Activated CD8-positive, alpha-beta memory T cell treated with anti-CD3 and anti-CD28 coated beads, Interleukin-2, amount 10 ng/mL, durations not matched to agents 7 days and 5 days (primary cell): ENCODE results near the gene LVRN. TPM values are rescaled to one million over a fixed set of nuclear protein-coding genes. Genes with fewer than 3 reads are reported as not detected.

ENCODE experiments used
- ATAC-seq: fragments of 150-1000 bp; cut with Tn5 transposase; one replicate; pipeline ENCODE4 v1.10.0; 2021; ENCODE audit warnings: moderate library complexity
- CTCF ChIA-PET: fragments of 350-600 bp; sonication (Branson Sonifier 250); formaldehyde crosslinking; loops from one replicate; lab custom pipeline; 2021; ENCODE audit warnings: antibody characterized with exemption; lab: Charles Lee
- DNase-seq: peaks from one replicate; pipeline ENCODE4 v3.0.0-alpha.2; 2020
- H3K27ac Mint-ChIP-seq: one replicate; pipeline ENCODE4 v1.8.0; 2021; ENCODE audit warnings: mild to moderate bottlenecking, mixed read lengths
- H3K27me3 Mint-ChIP-seq: one replicate; pipeline ENCODE4 v1.8.0; 2021; ENCODE audit warnings: mixed read lengths
- H3K36me3 Mint-ChIP-seq: one replicate; pipeline ENCODE4 v1.8.0; 2021; ENCODE audit warnings: mild to moderate bottlenecking, mixed read lengths
- H3K4me1 Mint-ChIP-seq: one replicate; pipeline ENCODE4 v1.8.0; 2021; ENCODE audit warnings: mixed read lengths
- H3K4me3 Mint-ChIP-seq: one replicate; pipeline ENCODE4 v1.8.0; 2021; ENCODE audit warnings: mild to moderate bottlenecking, moderate library complexity, mixed read lengths
- H3K9me3 Mint-ChIP-seq: one replicate; pipeline ENCODE4 v1.8.0; 2022; ENCODE audit warnings: low read depth, mixed read lengths
- total RNA-seq, 2 experiments: library from RNA; stranded (reverse); gene quantifications; one replicate each; pipeline ENCODE4 v1.2.3, GENCODE V29; 2021

Gene LVRN
- total RNA-seq, 2 experiments from 2014 or later, result 0.09 to 0.23 TPM

DNA sequence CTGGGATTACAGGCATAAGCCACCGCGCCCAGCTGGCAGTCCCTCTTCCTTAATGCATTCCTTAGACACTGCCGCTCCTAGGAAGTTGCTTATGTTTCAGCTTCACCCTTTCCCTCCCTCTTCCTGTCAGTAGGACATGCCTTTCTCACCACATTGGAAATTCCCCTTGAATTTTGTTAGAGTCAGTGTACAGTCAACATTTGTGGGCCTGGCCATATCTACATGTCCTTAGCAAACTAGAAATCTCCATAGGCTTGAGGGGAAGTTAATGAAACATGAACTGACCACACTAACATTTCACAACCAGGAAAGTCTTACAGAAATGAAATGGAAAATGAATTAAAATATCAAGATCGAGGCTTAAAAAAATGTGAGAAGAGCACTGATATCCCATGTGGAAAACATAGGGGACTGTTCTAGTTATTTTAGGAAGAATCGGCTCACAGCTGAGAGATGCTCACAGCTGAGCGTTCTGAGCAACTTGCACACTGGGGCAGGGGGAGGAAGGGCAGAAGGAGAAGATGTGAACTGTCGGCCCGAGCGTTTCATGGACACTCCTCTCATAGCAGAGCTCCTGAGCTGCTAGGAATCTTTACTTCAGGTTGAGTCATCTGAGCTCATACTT, 21.1 kb upstream of the LVRN start:
- no peaks in the 10 kb centered on the region for H3K9me3 Mint-ChIP-seq
- peaks cover 3% of the 10 kb centered on the region for H3K27me3 Mint-ChIP-seq
- no peaks in the 10 kb centered on the region for H3K4me1 Mint-ChIP-seq
- no peaks in the 10 kb centered on the region for H3K36me3 Mint-ChIP-seq
- no peak for DNase-seq
- H3K4me3 Mint-ChIP-seq, result no peak overlapping the region
- H3K27ac Mint-ChIP-seq, result no peak overlapping the region
- CTCF ChIA-PET, result no interaction called here
- ATAC-seq, result no peak

DNA sequence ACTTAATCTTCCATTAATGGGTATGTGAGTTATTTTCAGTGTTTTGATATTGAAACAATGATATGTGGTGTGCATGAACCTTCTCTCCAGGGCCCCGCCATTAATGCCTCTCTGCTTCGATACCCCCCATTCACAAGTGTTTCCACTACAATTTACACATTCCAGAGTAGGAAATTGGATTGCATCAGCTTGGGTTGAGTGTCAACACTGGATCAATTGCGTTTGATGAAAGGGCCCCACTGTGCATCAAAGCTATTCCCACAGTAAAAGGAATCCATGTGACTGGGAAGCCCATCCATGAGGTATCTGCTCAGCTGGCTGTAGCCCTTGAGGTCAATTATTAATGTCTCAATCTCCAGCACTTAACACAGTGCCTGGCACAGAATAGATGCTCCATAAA, 17.8 kb upstream of the LVRN start:
- CTCF ChIA-PET, result no interaction called here
- no peak overlapping the region for H3K4me3 Mint-ChIP-seq
- no peak for DNase-seq
- H3K4me1 Mint-ChIP-seq, result no peaks in the 10 kb centered on the region
- H3K9me3 Mint-ChIP-seq, result no peaks in the 10 kb centered on the region
- no peaks in the 10 kb centered on the region for H3K36me3 Mint-ChIP-seq
- no peak overlapping the region for H3K27ac Mint-ChIP-seq
- H3K27me3 Mint-ChIP-seq, result no peaks in the 10 kb centered on the region
- ATAC-seq, result no peak

DNA sequence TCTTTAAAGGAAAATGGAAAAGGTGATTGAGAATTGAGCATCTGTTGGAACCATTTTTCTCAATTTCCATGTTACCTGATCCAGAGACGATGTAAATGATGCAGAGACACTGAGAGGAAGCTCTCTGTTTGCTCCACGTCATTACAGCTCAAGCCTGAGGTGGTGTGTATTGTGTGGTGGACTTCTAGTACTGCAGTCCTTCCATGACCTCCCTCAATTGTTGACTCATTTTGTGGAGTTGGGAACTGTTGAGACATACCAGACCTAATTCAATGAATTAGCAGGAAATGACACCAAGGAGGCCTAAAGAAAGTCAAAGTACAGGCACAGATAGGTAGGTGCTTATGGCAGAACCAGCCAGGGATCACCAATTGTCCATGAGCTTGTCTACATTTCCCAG, 15.6 kb upstream of the LVRN start:
- Mint-ChIP-seq H3K4me1 (no peaks in the 10 kb centered on the region), H3K4me3 (no peak overlapping the region), H3K27me3 (peaks cover 4% of the 10 kb centered on the region), H3K9me3 (no peaks in the 10 kb centered on the region), H3K36me3 (no peaks in the 10 kb centered on the region), H3K27ac (no peak overlapping the region)
- CTCF ChIA-PET, result no interaction called here
- ATAC-seq, result no peak
- DNase-seq, result no peak

DNA sequence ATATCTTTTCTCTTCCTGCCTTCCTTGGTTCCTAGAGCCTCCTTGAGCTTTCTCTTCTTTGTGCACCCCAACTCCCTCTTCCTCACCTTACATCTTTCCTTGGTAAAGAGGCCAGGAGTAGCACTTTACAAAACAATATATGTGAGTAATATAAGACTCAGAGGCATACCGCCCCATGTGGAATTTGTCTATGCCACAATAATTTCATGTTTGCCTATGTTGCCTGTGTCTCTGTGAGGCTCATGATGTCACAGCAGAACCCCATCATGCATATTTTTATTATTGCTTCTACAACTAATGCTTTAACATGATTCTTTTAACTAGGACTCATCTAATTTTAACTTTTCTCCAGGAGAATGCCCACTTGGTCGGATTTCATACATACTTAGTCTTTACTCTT, 15.0 kb upstream of the LVRN start:
- peaks cover 6% of the 10 kb centered on the region for H3K27me3 Mint-ChIP-seq
- H3K4me3 Mint-ChIP-seq, result no peak overlapping the region
- H3K9me3 Mint-ChIP-seq, result no peaks in the 10 kb centered on the region
- ATAC-seq (no peak), DNase-seq (no peak)
- CTCF ChIA-PET, result no interaction called here
- H3K36me3 Mint-ChIP-seq, result no peaks in the 10 kb centered on the region
- no peaks in the 10 kb centered on the region for H3K4me1 Mint-ChIP-seq
- H3K27ac Mint-ChIP-seq, result no peak overlapping the region

DNA sequence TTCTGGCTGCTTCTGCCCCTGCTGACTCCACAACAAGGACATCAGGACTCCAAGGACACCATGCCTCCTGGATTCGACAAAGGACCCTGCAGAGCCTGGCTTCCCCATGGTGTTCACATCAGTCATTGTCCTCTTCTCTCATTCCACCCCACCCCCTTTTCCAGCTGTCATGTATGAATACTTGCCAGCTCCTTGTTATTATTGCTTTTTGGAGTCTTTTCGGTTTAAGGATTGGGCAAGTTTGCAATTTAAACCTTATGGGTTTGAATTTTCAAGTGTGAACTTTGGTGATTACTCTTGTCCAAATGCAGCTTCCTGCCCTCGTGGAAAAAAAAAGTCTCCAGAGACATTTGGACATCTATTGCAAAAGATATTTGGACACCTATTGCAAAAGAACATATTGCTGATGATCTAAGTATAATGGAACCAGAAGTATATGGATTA, 14.2 kb upstream of the LVRN start:
- H3K36me3 Mint-ChIP-seq, result no peaks in the 10 kb centered on the region
- H3K4me3 Mint-ChIP-seq, result no peak overlapping the region
- no peaks in the 10 kb centered on the region for H3K4me1 Mint-ChIP-seq
- no peak overlapping the region for H3K27ac Mint-ChIP-seq
- ATAC-seq, result no peak
- CTCF ChIA-PET, result interaction anchor here (1.5 kb wide), 1 partner anchor 20 kb away, joined by 3 read pairs; no protein-coding TSS in a partner anchor
- H3K27me3 Mint-ChIP-seq, result peaks cover 6% of the 10 kb centered on the region
- no peak for DNase-seq
- H3K9me3 Mint-ChIP-seq, result no peaks in the 10 kb centered on the region

DNA sequence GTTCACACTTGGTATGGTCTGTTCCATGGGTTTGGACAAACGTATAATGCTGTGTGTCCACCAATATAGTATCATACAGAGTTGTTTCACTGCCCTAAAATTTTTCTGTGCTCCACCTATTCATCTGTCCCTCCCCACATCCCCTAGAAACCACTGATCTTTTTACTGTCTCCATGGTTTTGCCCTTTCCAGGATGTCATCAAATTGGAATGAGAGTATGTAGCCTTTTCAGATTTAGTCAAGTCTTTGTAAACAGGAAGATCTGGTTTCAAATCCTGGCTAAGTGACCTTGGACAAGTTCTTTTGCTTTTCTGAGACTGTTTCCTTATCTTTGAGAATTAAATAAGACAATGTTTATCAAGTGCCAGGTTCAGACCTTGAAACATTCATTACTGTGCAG, 13.2 kb upstream of the LVRN start:
- CTCF ChIA-PET, result interaction anchor here (1.5 kb wide), 1 partner anchor 21 kb away, joined by 3 read pairs; no protein-coding TSS in a partner anchor
- no peaks in the 10 kb centered on the region for H3K36me3 Mint-ChIP-seq
- ATAC-seq (no peak), DNase-seq (no peak)
- no peaks in the 10 kb centered on the region for H3K9me3 Mint-ChIP-seq
- no peak overlapping the region for H3K27ac Mint-ChIP-seq
- peaks cover 10% of the 10 kb centered on the region for H3K27me3 Mint-ChIP-seq
- H3K4me1 Mint-ChIP-seq, result no peaks in the 10 kb centered on the region
- H3K4me3 Mint-ChIP-seq, result no peak overlapping the region

DNA sequence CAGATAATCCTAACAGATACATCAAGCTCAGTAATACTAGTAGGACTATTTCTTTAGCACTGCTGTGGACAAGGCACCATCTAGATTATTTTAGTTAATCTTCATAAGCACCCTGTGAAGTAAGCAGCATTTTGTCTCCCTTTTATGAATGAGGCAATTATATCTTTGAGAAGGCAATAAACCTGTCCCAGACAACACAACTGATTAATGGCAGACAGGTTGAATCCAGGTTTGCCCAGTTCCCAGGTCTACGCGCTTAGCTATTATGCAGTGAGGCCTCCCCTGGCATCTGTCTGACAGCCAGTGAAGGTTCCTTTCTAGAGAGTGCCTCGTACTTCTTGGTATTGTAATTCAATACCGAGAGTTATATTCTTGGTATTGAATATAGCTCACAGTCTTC, 9.7 kb upstream of the LVRN start:
- Mint-ChIP-seq H3K4me3 (no peak overlapping the region), H3K4me1 (no peaks in the 10 kb centered on the region), H3K27me3 (peaks cover 15% of the 10 kb centered on the region), H3K27ac (no peak overlapping the region), H3K36me3 (no peaks in the 10 kb centered on the region), H3K9me3 (no peaks in the 10 kb centered on the region)
- ATAC-seq (no peak), DNase-seq (no peak)
- CTCF ChIA-PET, result no interaction called here

DNA sequence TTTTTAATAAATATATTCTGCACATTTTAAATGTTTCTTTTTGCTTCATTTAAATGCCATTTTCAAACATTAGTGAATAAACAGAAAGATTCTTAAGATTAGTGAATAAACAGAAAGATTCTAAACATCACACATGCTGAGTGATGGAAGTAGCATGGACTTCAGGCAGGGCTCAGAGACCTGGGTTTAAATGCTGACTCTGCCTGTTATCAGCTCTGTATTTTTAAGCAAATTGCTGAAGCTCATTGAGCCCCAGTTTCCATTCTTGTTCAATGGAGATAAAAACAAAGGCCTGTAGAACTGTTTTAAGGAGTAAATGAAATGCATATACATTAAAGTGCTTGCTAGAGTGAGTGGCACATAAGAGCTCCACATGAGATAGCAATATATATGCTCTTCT, 8.1 kb upstream of the LVRN start:
- DNase-seq (no peak), ATAC-seq (no peak)
- Mint-ChIP-seq H3K27me3 (peaks cover 16% of the 10 kb centered on the region), H3K9me3 (no peaks in the 10 kb centered on the region), H3K36me3 (no peaks in the 10 kb centered on the region), H3K4me3 (no peak overlapping the region), H3K4me1 (no peaks in the 10 kb centered on the region), H3K27ac (no peak overlapping the region)
- CTCF ChIA-PET, result no interaction called here

DNA sequence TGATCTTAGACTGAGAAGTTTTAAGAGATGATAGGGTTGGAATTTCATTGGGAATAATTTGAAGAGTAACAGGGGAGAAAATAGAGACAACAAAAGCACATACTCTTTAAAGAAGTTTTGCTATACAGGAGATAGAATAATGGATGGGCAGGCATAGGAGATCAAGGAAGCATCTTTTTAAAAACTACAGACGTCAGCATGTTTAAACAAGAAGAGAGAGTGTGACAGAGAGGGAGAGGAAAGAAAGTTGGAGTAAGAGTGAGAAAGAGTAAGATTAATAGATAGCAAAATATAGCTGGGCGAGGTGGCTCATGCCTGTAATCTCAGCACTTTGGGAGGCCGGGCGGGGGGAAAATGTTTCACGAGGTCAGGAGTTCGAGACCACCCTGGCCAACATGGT, 5.3 kb upstream of the LVRN start:
- no peak for ATAC-seq
- Mint-ChIP-seq H3K36me3 (no peaks in the 10 kb centered on the region), H3K9me3 (no peaks in the 10 kb centered on the region), H3K27me3 (peaks cover 35% of the 10 kb centered on the region), H3K4me3 (no peak overlapping the region), H3K27ac (no peak overlapping the region), H3K4me1 (peaks cover 6% of the 10 kb centered on the region)
- CTCF ChIA-PET, result no interaction called here
- DNase-seq, result no peak

DNA sequence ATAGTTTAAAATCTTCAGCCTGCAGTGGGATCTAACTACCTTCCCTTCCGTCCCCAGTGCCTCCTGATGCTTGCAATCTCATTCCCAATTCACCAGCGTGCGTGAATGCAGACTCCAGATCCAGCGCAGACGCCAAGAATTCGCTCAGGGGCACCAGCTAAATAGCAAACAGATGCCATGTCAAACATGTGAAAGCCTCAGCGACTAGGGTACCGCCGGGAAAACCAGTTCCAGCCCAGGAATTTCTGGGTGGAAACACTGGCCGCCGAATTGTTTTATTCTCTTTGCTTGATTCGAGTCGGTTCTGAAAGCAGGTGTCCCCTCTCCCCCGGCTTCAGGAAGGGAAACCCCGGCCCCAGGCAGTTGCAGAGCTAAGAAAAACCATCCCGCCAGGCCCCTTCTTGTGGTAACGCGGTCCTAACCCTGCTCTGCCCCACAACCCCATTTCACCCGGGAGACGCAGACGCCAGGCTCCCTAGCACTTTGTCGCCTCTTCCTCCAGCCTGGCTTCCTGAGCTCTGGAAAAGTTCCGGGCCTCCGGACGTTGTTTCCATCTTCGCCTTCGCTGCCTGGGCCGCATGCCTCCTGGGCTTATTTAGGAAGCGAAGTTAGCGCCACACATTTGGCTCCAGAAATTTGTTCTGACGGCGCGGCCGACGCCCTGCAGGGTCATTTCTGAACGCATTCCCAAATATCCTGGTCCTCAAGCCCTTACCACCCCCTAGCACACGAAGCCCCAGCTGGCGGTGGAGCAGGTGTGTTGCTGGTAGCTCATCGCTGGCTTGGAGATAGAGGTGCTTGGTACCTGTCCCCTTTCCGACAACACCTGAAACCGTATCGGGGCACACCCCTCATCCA, 665 bp upstream of the LVRN start:
- H3K9me3 Mint-ChIP-seq, result no peaks in the 10 kb centered on the region
- no peak for DNase-seq
- H3K27me3 Mint-ChIP-seq, result peaks cover 69% of the 10 kb centered on the region
- CTCF ChIA-PET, result interaction anchor here (1.0 kb wide), 1 partner anchor 107 kb away, joined by 3 read pairs; no protein-coding TSS in a partner anchor
- H3K36me3 Mint-ChIP-seq, result no peaks in the 10 kb centered on the region
- H3K4me1 Mint-ChIP-seq, result peaks cover 13% of the 10 kb centered on the region
- H3K27ac Mint-ChIP-seq, result no peak overlapping the region
- H3K4me3 Mint-ChIP-seq, result no peak overlapping the region
- ATAC-seq, result no peak

DNA sequence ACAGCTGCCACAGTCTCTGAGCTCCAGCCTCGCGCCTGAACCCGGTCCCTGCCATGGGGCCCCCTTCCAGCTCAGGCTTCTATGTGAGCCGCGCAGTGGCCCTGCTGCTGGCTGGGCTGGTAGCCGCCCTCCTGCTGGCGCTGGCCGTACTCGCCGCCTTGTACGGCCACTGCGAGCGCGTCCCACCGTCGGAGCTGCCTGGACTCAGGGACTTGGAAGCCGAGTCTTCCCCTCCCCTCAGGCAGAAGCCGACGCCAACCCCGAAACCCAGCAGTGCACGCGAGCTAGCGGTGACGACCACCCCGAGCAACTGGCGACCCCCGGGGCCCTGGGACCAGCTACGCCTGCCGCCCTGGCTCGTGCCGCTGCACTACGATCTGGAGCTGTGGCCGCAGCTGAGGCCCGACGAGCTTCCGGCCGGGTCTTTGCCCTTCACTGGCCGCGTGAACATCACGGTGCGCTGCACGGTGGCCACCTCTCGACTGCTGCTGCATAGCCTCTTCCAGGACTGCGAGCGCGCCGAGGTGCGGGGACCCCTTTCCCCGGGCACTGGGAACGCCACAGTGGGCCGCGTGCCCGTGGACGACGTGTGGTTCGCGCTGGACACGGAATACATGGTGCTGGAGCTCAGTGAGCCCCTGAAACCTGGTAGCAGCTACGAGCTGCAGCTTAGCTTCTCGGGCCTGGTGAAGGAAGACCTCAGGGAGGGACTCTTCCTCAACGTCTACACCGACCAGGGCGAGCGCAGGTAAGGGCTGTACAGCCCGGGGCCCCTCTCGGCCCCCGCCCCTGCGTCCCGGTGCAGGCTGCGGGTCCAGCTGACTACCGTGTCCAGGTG, 509 bp downstream of the LVRN start:
- DNase-seq (no peak), ATAC-seq (peak; percentile 61)
- peak overlapping the region; percentile 19 for H3K4me3 Mint-ChIP-seq
- peaks cover 76% of the 10 kb centered on the region for H3K27me3 Mint-ChIP-seq
- CTCF ChIA-PET, result interaction anchor here (0.8 to 1.0 kb wide), 2 partner anchors 69 to 106 kb away, joined by 3 read pairs; no protein-coding TSS in a partner anchor
- H3K27ac Mint-ChIP-seq, result no peak overlapping the region
- H3K9me3 Mint-ChIP-seq, result no peaks in the 10 kb centered on the region
- H3K4me1 Mint-ChIP-seq, result peaks cover 13% of the 10 kb centered on the region
- H3K36me3 Mint-ChIP-seq, result no peaks in the 10 kb centered on the region

DNA sequence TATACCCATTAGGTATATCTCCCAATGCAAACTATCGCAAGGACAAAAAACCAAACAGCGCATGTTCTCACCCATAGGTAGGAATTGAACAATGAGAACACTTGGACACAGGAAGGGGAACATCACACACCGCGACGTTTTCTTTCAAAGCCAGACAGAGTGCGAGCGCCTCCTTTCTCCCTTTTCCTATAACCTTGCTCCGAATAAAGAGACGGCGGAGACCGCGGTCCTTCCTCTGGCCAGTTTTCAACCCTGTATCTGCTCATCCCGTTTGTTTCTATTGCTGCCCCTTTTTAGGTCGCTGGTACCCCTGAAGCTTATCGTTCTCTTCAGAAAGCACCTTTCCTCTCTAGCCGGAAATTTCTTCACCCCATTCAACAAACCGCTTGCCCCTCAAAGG, 1.3 kb downstream of the LVRN start:
- ATAC-seq, result no peak
- CTCF ChIA-PET, result interaction anchor here (0.7 kb wide), 1 partner anchor 29 kb away, joined by 3 read pairs; no protein-coding TSS in a partner anchor

DNA sequence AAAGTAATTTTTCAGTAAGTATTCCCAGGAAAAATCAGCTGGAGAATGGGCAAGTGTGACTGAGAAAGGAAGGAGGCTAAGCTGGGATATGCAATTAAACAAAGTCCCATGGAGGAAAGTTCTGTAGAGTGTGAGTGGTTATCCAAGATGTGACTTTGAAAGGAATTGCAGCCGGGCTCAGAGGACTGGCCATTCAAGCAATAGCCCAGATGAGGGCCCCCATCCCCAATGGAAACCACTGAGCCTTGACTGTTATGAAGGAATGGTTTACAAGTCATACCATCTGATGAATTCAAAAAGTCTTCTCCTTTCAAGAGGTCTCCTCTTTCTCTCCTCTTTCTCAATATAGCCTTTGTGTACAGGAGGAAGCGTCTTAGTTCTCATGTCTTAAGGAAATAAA, 6.5 kb downstream of the LVRN start:
- ATAC-seq, result no peak

More for the DNA sequence above, 1.3 kb downstream of the LVRN start:
- no peak overlapping the region for H3K27ac Mint-ChIP-seq
- peaks cover 13% of the 10 kb centered on the region for H3K4me1 Mint-ChIP-seq
- DNase-seq, result no peak
- H3K4me3 Mint-ChIP-seq, result no peak overlapping the region
- H3K27me3 Mint-ChIP-seq, result peaks cover 84% of the 10 kb centered on the region
- H3K9me3 Mint-ChIP-seq, result no peaks in the 10 kb centered on the region
- no peaks in the 10 kb centered on the region for H3K36me3 Mint-ChIP-seq

More for the DNA sequence above, 6.5 kb downstream of the LVRN start:
- peaks cover under 1% of the 10 kb centered on the region for H3K4me1 Mint-ChIP-seq
- no peak overlapping the region for H3K4me3 Mint-ChIP-seq
- peaks cover 1% of the 10 kb centered on the region for H3K36me3 Mint-ChIP-seq
- no peaks in the 10 kb centered on the region for H3K9me3 Mint-ChIP-seq
- peaks cover 65% of the 10 kb centered on the region for H3K27me3 Mint-ChIP-seq
- CTCF ChIA-PET, result interaction anchor here (1.1 kb wide), 1 partner anchor 17 kb away, joined by 3 read pairs; no protein-coding TSS in a partner anchor
- no peak overlapping the region for H3K27ac Mint-ChIP-seq
- no peak for DNase-seq
